Fibroblast of lung (primary cell): ENCODE results near the gene ISM2. TPM values are rescaled to one million over a fixed set of nuclear protein-coding genes. Genes with fewer than 3 reads are reported as not detected.

Experiments
- DNase-seq, 2 donors: peaks; one replicate each; pipeline versions ENCODE4 v3.0.0 to v3.0.0-alpha.2; 2010; ENCODE audit warnings: low read depth in 2 of 2
- H2AFZ ChIP-seq: 2 replicates; pipeline ENCODE4 v1.5.1; 2012; ENCODE audit warnings: low read length, control low read depth, inconsistent platforms
- H3K27ac ChIP-seq: 2 replicates; pipeline ENCODE4 v1.5.1; 2011; ENCODE audit warnings: low read length, control low read depth; ENCODE audit not compliant: insufficient read depth
- H3K27me3 ChIP-seq: 2 replicates; pipeline ENCODE4 v1.5.1; 2011; ENCODE audit warnings: mild to moderate bottlenecking, low read length; ENCODE audit not compliant: control insufficient read depth, insufficient read depth
- H3K36me3 ChIP-seq: 2 replicates; pipeline ENCODE4 v1.5.1; 2011; ENCODE audit warnings: low read length; ENCODE audit not compliant: control insufficient read depth, insufficient read depth
- H3K4me1 ChIP-seq: 2 replicates; pipeline ENCODE4 v1.5.1; 2011; ENCODE audit warnings: low read length; ENCODE audit not compliant: control insufficient read depth, insufficient read depth; ENCODE audit errors: extremely low read depth
- H3K4me2 ChIP-seq: 2 replicates; pipeline ENCODE4 v1.5.1; 2011; ENCODE audit warnings: low read length, control low read depth; ENCODE audit not compliant: insufficient read depth; ENCODE audit errors: extremely low read depth
- H3K4me3 ChIP-seq, 4 experiments: fragments of 200-600 bp in 1 of 4; sonication (generic) in 1 of 4; replicated peaks in 1 of 4; 2 replicates each; pipeline ENCODE4 v1.5.1; 2011 to 2016; ENCODE audit warnings: low read length in 4 of 4, low read depth in 3 of 4, mild to moderate bottlenecking in 3 of 4, control low read depth in 2 of 4, inconsistent platforms in 1 of 4, mixed read lengths in 1 of 4; ENCODE audit not compliant: insufficient read depth in 1 of 4; ENCODE audit errors: control extremely low read depth in 1 of 4
- H3K79me2 ChIP-seq: 2 replicates; pipeline ENCODE4 v1.5.1; 2012; ENCODE audit warnings: mild to moderate bottlenecking, low read length, inconsistent platforms; ENCODE audit not compliant: control insufficient read depth, insufficient read depth
- H3K9ac ChIP-seq: 2 replicates; pipeline ENCODE4 v1.5.1; 2011; ENCODE audit warnings: mild to moderate bottlenecking, low read length, control low read depth; ENCODE audit not compliant: insufficient read depth
- H3K9me3 ChIP-seq: 2 replicates; pipeline ENCODE4 v1.5.1; 2012; ENCODE audit warnings: low read depth, low read length; ENCODE audit not compliant: control insufficient read depth, insufficient read depth
- H4K20me1 ChIP-seq: 2 replicates; pipeline ENCODE4 v1.5.1; 2011; ENCODE audit warnings: low read length; ENCODE audit not compliant: control insufficient read depth, insufficient read depth; ENCODE audit errors: extremely low read depth
- CTCF ChIP-seq, 2 donors: IDR thresholded peaks in 1 of 2; conservative IDR thresholded peaks in 1 of 2; 1 replicate in 1 of 2; 2 replicates in 1 of 2; pipeline ENCODE4 v1.5.1; 2011 to 2012; ENCODE audit warnings: low read length in 2 of 2, control low read depth in 1 of 2, inconsistent platforms in 1 of 2, low read depth in 1 of 2, mild to moderate bottlenecking in 1 of 2
- EZH2 ChIP-seq: IDR thresholded peaks from 2 replicates; pipeline ENCODE4 v1.5.1; 2012; ENCODE audit warnings: low read length, control low read depth, mild to moderate bottlenecking; ENCODE audit errors: missing control alignments
- polyA plus RNA-seq, 2 donors: library from polyadenylated mRNA; depleted of rRNA in 1 of 2; stranded (reverse) in 1 of 2; unstranded in 1 of 2; fragments of >200 nt; gene quantifications; 2 replicates each; pipeline ENCODE4 v1.2.1, GENCODE V29; 2011 to 2012; ENCODE audit warnings: missing spikeins in 1 of 2
- total RNA-seq: library from RNA; depleted of rRNA; stranded (reverse); fragments of >200 nt; gene quantifications from 2 replicates; pipeline ENCODE4 v1.2.1, GENCODE V29; 2014

ISM2 gene
- total and polyA plus RNA-seq, 2 donors (not counting 1 experiment from before 2014, with no cell fraction given), result not detected

GRCh38 chr14:77467801-77468200 is 30.8 kb downstream of the ISM2 start:
- Histone ChIP-seq H3K4me2 (no peak overlapping the region), H3K36me3 (peaks cover 16% of the 10 kb centered on the region), H3K4me3 (no peak overlapping the region), H3K4me1 (no peaks in the 10 kb centered on the region), H3K9me3 (no peaks in the 10 kb centered on the region), H3K27me3 (no peaks in the 10 kb centered on the region), H4K20me1 (no peaks in the 10 kb centered on the region), H3K9ac (no peak overlapping the region), H3K79me2 (no peaks in the 10 kb centered on the region), H3K27ac (no peak overlapping the region), H2AFZ (no peak overlapping the region)
- DNase-seq, result no peak
- TF ChIP-seq CTCF (conservative IDR thresholded peaks at IDR 0.05 in 1 of 2, IDR thresholded peaks at IDR 0.05 in 1 of 2; ENCODE audit: low read depth in 1 of 2, low read length in 2 of 2), result no peak
- no peak for TF ChIP-seq EZH2

- Histone ChIP-seq H2AFZ (no peak overlapping the region), H3K79me2 (peaks cover 31% of the 10 kb centered on the region)
- DNase-seq, result peak; percentile 57 to 81
Measured at GRCh38 chr14:77459072-77459723, 39.4 kb downstream of the ISM2 start.

More at GRCh38 chr14:77459072-77459723, 39.4 kb downstream of the ISM2 start:
- Histone ChIP-seq H3K4me1 (peaks cover 2% of the 10 kb centered on the region), H3K27ac (peak overlapping the region; percentile 38), H3K9ac (no peak overlapping the region), H3K4me2 (peak overlapping the region; percentile 98), H3K36me3 (peaks cover 20% of the 10 kb centered on the region), H4K20me1 (peaks cover 2% of the 10 kb centered on the region), H3K9me3 (no peaks in the 10 kb centered on the region), H3K4me3 (peak overlapping the region; percentile 72 to 99 (median 87)), H3K27me3 (no peaks in the 10 kb centered on the region)
- TF ChIP-seq EZH2, result no peak
- peak; percentile 80 to 82 for TF ChIP-seq CTCF (conservative IDR thresholded peaks at IDR 0.05 in 1 of 2, IDR thresholded peaks at IDR 0.05 in 1 of 2; ENCODE audit: low read depth in 1 of 2, low read length in 2 of 2)
